HCT116 (cell line): ENCODE results near the gene ICOS. TPM values are rescaled to one million over a fixed set of nuclear protein-coding genes. Genes with fewer than 3 reads are reported as not detected.

Experiments
- ATAC-seq: fragments of 200-7000 bp; cut with Tn5 transposase; 2 replicates; pipeline ENCODE4 v1.9.1; 2020; ENCODE audit warnings: mild to moderate bottlenecking, moderate library complexity
- BruUV-seq: library from RNA; stranded (reverse); fragments of 400-500 nt; replicated peaks from 2 replicates; lab custom pipeline; 2021; lab: Mats Ljungman, UMichigan
- CTCF ChIA-PET: fragments of 300-600 bp; sonication (Branson Sonifier 250); formaldehyde crosslinking; loops from one replicate; lab custom pipeline; 2021; ENCODE audit warnings: antibody characterized with exemption; lab: Charles Lee
- POLR2A ChIA-PET: fragments of 300-600, 350-600 bp; sonication (Branson Sonifier 250); formaldehyde crosslinking; loops from one replicate; lab custom pipeline; 2021; ENCODE audit warnings: antibody characterized with exemption; lab: Charles Lee
- RAD21 ChIA-PET, 2 experiments: fragments of 300-600 bp; sonication (Branson Sonifier 250); formaldehyde crosslinking; loops; one replicate each; lab custom pipeline; 2023; ENCODE audit warnings: low total read pairs in 2 of 2; ENCODE audit not compliant: uncharacterized antibody in 2 of 2, unreplicated experiment in 2 of 2, low non-redundant PET in 1 of 2; lab: Charles Lee
- DNase-seq: peaks from one replicate; pipeline ENCODE4 v3.0.0-alpha.2; 2010; ENCODE audit warnings: low read depth, low spot score
- H2AFZ ChIP-seq: fragments of 200-600 bp; shearing (Covaris generic), sonication (generic); 2 replicates; pipeline ENCODE4 v1.6.1; 2017; ENCODE audit warnings: low read depth, mixed run types, mixed read lengths, antibody characterized with exemption, low read length; ENCODE audit not compliant: poor library complexity, severe bottlenecking
- H3K27ac ChIP-seq: 2 replicates; pipeline ENCODE4 v1.5.1; 2012; ENCODE audit warnings: low read depth, low read length
- H3K27me3 ChIP-seq: fragments of 200-600 bp; sonication (generic); 2 replicates; pipeline ENCODE4 v1.6.1; 2016; ENCODE audit warnings: mixed run types, low read length, mixed read lengths; ENCODE audit not compliant: insufficient read depth
- H3K36me3 ChIP-seq, 2 experiments: fragments of 200-500 bp in 1 of 2; fragments of 200-600 bp in 1 of 2; sonication (Bioruptor generic) in 1 of 2; sonication (generic) in 1 of 2; 2 replicates each; pipeline versions ENCODE4 v1.5.1 to v1.6.1; 2014 to 2016; ENCODE audit warnings: low read length in 2 of 2, inconsistent platforms in 1 of 2, mixed read lengths in 1 of 2, mixed run types in 1 of 2; ENCODE audit not compliant: insufficient read depth in 2 of 2, control insufficient read depth in 1 of 2
- H3K4me1 ChIP-seq, 2 experiments: fragments of 200-600 bp in 1 of 2; sonication (generic) in 1 of 2; 2 replicates each; pipeline versions ENCODE4 v1.5.1 to v1.6.1; 2012 to 2017; ENCODE audit warnings: low read length in 2 of 2, inconsistent platforms in 1 of 2, mild to moderate bottlenecking in 1 of 2, mixed read lengths in 1 of 2, mixed run types in 1 of 2, moderate library complexity in 1 of 2; ENCODE audit not compliant: insufficient read depth in 2 of 2, control insufficient read depth in 1 of 2
- H3K4me2 ChIP-seq: fragments of 200-600 bp; sonication (generic); 2 replicates; pipeline ENCODE4 v1.6.1; 2017; ENCODE audit warnings: mixed run types, low read length, mixed read lengths
- H3K4me3 ChIP-seq, 2 experiments: fragments of 200-600 bp in 1 of 2; sonication (generic) in 1 of 2; replicated peaks in 1 of 2; 2 replicates each; pipeline ENCODE4 v1.5.1; 2011 to 2016; ENCODE audit warnings: low read length in 2 of 2, control low read depth in 1 of 2, low read depth in 1 of 2, mild to moderate bottlenecking in 1 of 2, mixed read lengths in 1 of 2, mixed run types in 1 of 2
- H3K79me2 ChIP-seq: fragments of 200-600 bp; sonication (generic); 2 replicates; pipeline ENCODE4 v1.6.1; 2017; ENCODE audit warnings: mild to moderate bottlenecking, mixed run types, low read length, moderate library complexity, mixed read lengths; ENCODE audit not compliant: insufficient read depth
- H3K9ac ChIP-seq: fragments of 200-600 bp; sonication (generic); 2 replicates; pipeline ENCODE4 v1.6.1; 2016; ENCODE audit warnings: low read length, mixed read lengths
- H3K9me2 ChIP-seq: fragments of 200-600 bp; sonication (generic), shearing (Covaris generic); 2 replicates; pipeline ENCODE4 v1.6.1; 2017; ENCODE audit warnings: mixed run types, mild to moderate bottlenecking, moderate library complexity; ENCODE audit not compliant: insufficient read depth
- H3K9me3 ChIP-seq, 2 experiments: fragments of 200-500 bp in 1 of 2; fragments of 200-600 bp in 1 of 2; sonication (Bioruptor generic) in 1 of 2; sonication (generic) in 1 of 2; 2 replicates each; pipeline ENCODE4 v1.6.1; 2014 to 2017; ENCODE audit warnings: low read length in 2 of 2, mixed read lengths in 2 of 2, inconsistent platforms in 1 of 2, low read depth in 1 of 2, mild to moderate bottlenecking in 1 of 2, mixed run types in 1 of 2, moderate library complexity in 1 of 2; ENCODE audit not compliant: control insufficient read depth in 1 of 2, insufficient read depth in 1 of 2
- H4K20me1 ChIP-seq: fragments of 200-600 bp; sonication (generic), shearing (Covaris generic); 2 replicates; pipeline ENCODE4 v1.6.1; 2017; ENCODE audit warnings: mixed run types, mild to moderate bottlenecking, moderate library complexity; ENCODE audit not compliant: insufficient read depth
- CBX3 ChIP-seq: IDR thresholded peaks from 2 replicates; pipeline ENCODE4 v1.6.1; 2012; ENCODE audit warnings: low read depth
- ELF1 ChIP-seq: IDR thresholded peaks from 2 replicates; pipeline ENCODE4 v1.6.1; 2012; ENCODE audit warnings: low read depth, borderline replicate concordance
- FOSL1 ChIP-seq: IDR thresholded peaks from 2 replicates; pipeline ENCODE4 v1.6.1; 2012; ENCODE audit warnings: low read depth
- RAD21 ChIP-seq: IDR thresholded peaks from 2 replicates; pipeline ENCODE4 v1.6.1; 2012; ENCODE audit warnings: low read depth, mild to moderate bottlenecking
- SP1 ChIP-seq: IDR thresholded peaks from 2 replicates; pipeline ENCODE4 v1.6.1; 2012; ENCODE audit warnings: low read depth
- YY1 ChIP-seq: IDR thresholded peaks from 2 replicates; pipeline ENCODE4 v1.6.1; 2011; ENCODE audit warnings: low read length, low read depth, moderate library complexity, mild to moderate bottlenecking; ENCODE audit not compliant: insufficient replicate concordance; ENCODE audit errors: extremely low read depth
- ZNF274 ChIP-seq: fragments of 200-500 bp; sonication (Bioruptor generic); IDR thresholded peaks from 2 replicates; pipeline ENCODE4 v1.6.1; 2014; ENCODE audit warnings: mild to moderate bottlenecking, low read depth, low read length, inconsistent platforms
- intact Hi-C: fragments of 100-400 bp; cut with micrococcal nuclease; formaldehyde crosslinking; loops from 2 replicates; pipeline ENCODE4 v1.10.0; 2022
- total RNA-seq: library from RNA; stranded (reverse); gene quantifications from one replicate; pipeline ENCODE4 v1.2.1, GENCODE V29; 2021; ENCODE audit not compliant: unreplicated experiment
- TF ChIP-seq, protein P1 (sequence below), 3 experiments: fragments of 200-600 bp in 1 of 3; sonication (generic) in 1 of 3; IDR thresholded peaks in 2 of 3; conservative IDR thresholded peaks in 1 of 3; 2 replicates each; pipeline ENCODE4 v1.5.1; 2012 to 2017; ENCODE audit warnings: low read depth in 2 of 3, low read length in 2 of 3, antibody characterized with exemption in 1 of 3, borderline replicate concordance in 1 of 3, control low read depth in 1 of 3, mild to moderate bottlenecking in 1 of 3, mixed read lengths in 1 of 3, mixed run types in 1 of 3, moderate library complexity in 1 of 3; ENCODE audit not compliant: insufficient read depth in 1 of 3
- TF ChIP-seq, protein P2 (sequence below): IDR thresholded peaks from 2 replicates; pipeline ENCODE4 v1.6.1; 2012

Gene ICOS
- total RNA-seq, 1 experiment from 2014 or later, result not detected

DNA sequence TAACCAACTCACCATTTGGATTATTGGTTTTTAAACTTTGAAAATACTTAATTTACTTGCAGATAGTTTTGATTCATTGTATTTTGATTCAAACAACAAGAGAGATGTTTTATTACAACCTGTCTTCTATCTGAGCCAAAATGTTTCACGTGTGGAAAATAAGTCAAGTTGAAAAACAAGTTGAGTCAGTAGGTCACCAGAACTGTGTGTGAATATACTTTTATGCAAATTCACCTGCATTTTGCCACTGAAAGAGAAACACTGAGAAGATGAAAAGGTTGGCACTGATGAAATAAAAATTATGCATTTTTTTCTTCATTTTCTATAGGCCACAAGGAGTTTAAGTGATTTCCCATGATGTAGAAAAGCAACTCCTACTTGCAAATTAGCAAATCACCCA, 68.3 kb downstream of the ICOS start (continued):
- TF ChIP-seq RAD21 (no peak), ELF1 (no peak), YY1 (no peak)

DNA sequence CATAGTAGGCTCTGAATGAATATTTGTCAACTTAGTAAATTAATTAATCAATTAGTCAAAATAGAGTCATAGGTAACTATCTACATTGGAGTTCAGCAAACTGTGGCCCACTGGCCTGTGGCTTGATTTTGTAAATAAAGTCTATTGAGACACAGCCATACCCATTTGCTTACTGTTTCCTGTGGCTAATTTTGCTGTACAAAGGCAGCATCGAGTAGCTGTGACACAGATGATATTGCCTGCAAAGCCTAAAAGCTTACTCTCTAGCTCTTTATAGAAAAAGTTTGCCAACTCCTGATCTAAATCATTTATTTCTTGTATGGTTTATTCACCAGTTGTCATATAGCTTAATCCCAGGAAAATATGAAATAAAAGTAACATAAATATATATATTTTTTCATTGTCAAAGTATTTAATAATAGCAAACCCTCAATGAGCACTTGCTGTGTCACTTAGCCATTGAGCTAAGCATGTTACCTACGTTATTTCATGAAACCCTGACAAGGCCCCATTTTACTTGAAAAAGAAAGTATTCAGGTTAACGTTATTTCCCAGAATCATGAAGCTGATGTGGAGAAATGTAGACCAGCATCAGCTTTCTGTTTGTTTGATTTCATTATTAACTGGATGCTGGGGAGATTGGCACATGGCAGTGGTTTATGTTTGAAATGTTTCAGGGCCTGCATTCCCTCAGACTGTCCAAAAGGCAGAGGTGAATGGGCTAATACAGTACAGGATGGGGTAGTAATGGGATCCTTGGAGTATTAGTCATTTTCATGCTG, 69.6 kb downstream of the ICOS start:
- DNase-seq, result no peak
- Histone ChIP-seq H3K27me3 (no peaks in the 10 kb centered on the region), H3K36me3 (no peaks in the 10 kb centered on the region), H3K4me3 (no peak overlapping the region), H3K79me2 (no peaks in the 10 kb centered on the region), H3K27ac (no peak overlapping the region), H3K4me1 (no peaks in the 10 kb centered on the region), H2AFZ (no peak overlapping the region), H3K4me2 (no peak overlapping the region), H3K9ac (no peak overlapping the region)
- no peak for ATAC-seq
- intact Hi-C loops, result no loop called here
- CTCF ChIA-PET, result no interaction called here
- RAD21 ChIA-PET, result no interaction called here
- BruUV-seq, result no TSS peak
- POLR2A ChIA-PET, result no interaction called here
- TF ChIP-seq FOSL1, result no peak
- no peak for TF ChIP-seq RAD21
- TF ChIP-seq, all 23 proteins: peak for 0
- Histone ChIP-seq H3K9me3 (no peaks in the 10 kb centered on the region), H3K9me2 (no peaks in the 10 kb centered on the region), H4K20me1 (no peaks in the 10 kb centered on the region)

DNA sequence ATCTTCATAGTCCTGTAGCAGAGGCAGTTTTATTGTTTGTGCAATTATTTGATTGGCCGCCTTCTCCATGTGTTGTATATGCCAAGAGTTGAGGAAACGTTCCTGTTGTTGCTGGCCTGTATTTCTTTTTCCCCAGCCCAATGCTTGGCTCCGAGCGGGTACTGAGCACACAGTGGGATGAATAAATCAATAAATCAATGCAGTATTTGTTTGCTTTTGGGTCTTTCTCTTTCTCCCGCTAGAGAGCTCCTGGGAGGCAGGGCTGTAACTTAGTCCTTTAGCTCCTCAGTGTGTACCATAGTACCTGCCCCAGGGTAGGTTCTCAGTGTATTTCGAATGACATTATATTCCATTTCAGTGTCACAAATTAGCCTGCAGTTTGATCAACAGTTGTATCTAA, 71.8 kb downstream of the ICOS start:
- H3K27me3 ChIP-seq, result no peaks in the 10 kb centered on the region
- no peaks in the 10 kb centered on the region for H3K9me2 ChIP-seq
- H3K4me2 ChIP-seq, result no peak overlapping the region
- CTCF ChIA-PET, result no interaction called here
- no peak for TF ChIP-seq RAD21
- TF ChIP-seq, protein P1, sequence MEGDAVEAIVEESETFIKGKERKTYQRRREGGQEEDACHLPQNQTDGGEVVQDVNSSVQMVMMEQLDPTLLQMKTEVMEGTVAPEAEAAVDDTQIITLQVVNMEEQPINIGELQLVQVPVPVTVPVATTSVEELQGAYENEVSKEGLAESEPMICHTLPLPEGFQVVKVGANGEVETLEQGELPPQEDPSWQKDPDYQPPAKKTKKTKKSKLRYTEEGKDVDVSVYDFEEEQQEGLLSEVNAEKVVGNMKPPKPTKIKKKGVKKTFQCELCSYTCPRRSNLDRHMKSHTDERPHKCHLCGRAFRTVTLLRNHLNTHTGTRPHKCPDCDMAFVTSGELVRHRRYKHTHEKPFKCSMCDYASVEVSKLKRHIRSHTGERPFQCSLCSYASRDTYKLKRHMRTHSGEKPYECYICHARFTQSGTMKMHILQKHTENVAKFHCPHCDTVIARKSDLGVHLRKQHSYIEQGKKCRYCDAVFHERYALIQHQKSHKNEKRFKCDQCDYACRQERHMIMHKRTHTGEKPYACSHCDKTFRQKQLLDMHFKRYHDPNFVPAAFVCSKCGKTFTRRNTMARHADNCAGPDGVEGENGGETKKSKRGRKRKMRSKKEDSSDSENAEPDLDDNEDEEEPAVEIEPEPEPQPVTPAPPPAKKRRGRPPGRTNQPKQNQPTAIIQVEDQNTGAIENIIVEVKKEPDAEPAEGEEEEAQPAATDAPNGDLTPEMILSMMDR (IDR thresholded peaks at IDR 0.05 in 2 of 3, conservative IDR thresholded peaks at IDR 0.05 in 1 of 3; ENCODE audit: borderline replicate concordance in 1 of 3, insufficient read depth in 1 of 3, low read depth in 2 of 3, low read length in 2 of 3), result no peak
- no peak for TF ChIP-seq ZNF274
- TF ChIP-seq SP1, result no peak
- no peak for TF ChIP-seq CBX3
- TF ChIP-seq, protein P2, sequence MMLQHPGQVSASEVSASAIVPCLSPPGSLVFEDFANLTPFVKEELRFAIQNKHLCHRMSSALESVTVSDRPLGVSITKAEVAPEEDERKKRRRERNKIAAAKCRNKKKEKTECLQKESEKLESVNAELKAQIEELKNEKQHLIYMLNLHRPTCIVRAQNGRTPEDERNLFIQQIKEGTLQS, result no peak
- TF ChIP-seq, all 23 proteins: peak for 0
- Histone ChIP-seq H3K9ac (no peak overlapping the region), H3K9me3 (no peaks in the 10 kb centered on the region), H2AFZ (no peak overlapping the region), H4K20me1 (no peaks in the 10 kb centered on the region), H3K27ac (no peak overlapping the region), H3K4me3 (no peak overlapping the region), H3K36me3 (no peaks in the 10 kb centered on the region), H3K4me1 (peaks cover 0 to 3% of the 10 kb centered on the region in 2 experiments; a peak in 1 of 4 replicates), H3K79me2 (no peaks in the 10 kb centered on the region)
- no peak for DNase-seq
- no TSS peak for BruUV-seq
- RAD21 ChIA-PET, result no interaction called here
- no peak for ATAC-seq
- intact Hi-C loops, result no loop called here
- POLR2A ChIA-PET, result no interaction called here
